Measurements from ENCODE around the gene ZSCAN32. TPM values are rescaled to one million over a fixed set of nuclear protein-coding genes. Genes with fewer than 3 reads are reported as not detected.

Gene ZSCAN32
- total RNA-seq, 1 donor from 2014 or later = 17.4 TPM

GRCh38 chr16:3431779-3432219 lies 31.0 kb upstream of the ZSCAN32 start:
- FAIRE-seq = no peak
- H3K4me3 ChIP-seq (ENCODE audit: low read depth, low read length) = no peak overlapping the region
- H3K27me3 ChIP-seq (ENCODE audit: control insufficient read depth, insufficient read depth, low read length) = no peaks in the 10 kb centered on the region
- no peak for DNase-seq (ENCODE audit: low read depth)
- peaks cover 3% of the 10 kb centered on the region for H3K36me3 ChIP-seq (ENCODE audit: control insufficient read depth, insufficient read depth, low read length)
- TF ChIP-seq CTCF (IDR thresholded peaks at IDR 0.05; ENCODE audit: insufficient read depth, low read length, severe bottlenecking) = no peak

- no peak for TF ChIP-seq CTCF (IDR thresholded peaks at IDR 0.05; ENCODE audit: insufficient read depth, low read length, severe bottlenecking)
- Histone ChIP-seq H3K27me3 (ENCODE audit: control insufficient read depth, insufficient read depth, low read length) (no peaks in the 10 kb centered on the region), H3K4me3 (ENCODE audit: low read depth, low read length) (no peak overlapping the region), H3K36me3 (ENCODE audit: control insufficient read depth, insufficient read depth, low read length) (no peaks in the 10 kb centered on the region)
- peak; percentile 2 for DNase-seq (ENCODE audit: low read depth)
- FAIRE-seq = no peak
Observed at GRCh38 chr16:3413730-3414379, 13.1 kb upstream of the ZSCAN32 start.

- H3K4me3 ChIP-seq (ENCODE audit: low read depth, low read length) = no peak overlapping the region
- H3K27me3 ChIP-seq (ENCODE audit: control insufficient read depth, insufficient read depth, low read length) = no peaks in the 10 kb centered on the region
- no peak for TF ChIP-seq CTCF (IDR thresholded peaks at IDR 0.05; ENCODE audit: insufficient read depth, low read length, severe bottlenecking)
- DNase-seq (ENCODE audit: low read depth) (no peak), FAIRE-seq (no peak)
- peaks cover 8% of the 10 kb centered on the region for H3K36me3 ChIP-seq (ENCODE audit: control insufficient read depth, insufficient read depth, low read length)
Observed at GRCh38 chr16:3408561-3409197, 7.9 kb upstream of the ZSCAN32 start.

- Histone ChIP-seq H3K36me3 (ENCODE audit: control insufficient read depth, insufficient read depth, low read length) (peaks cover 10% of the 10 kb centered on the region), H3K27me3 (ENCODE audit: control insufficient read depth, insufficient read depth, low read length) (no peaks in the 10 kb centered on the region), H3K4me3 (ENCODE audit: low read depth, low read length) (peak overlapping the region; percentile 73)
- no peak for FAIRE-seq
- no peak for DNase-seq (ENCODE audit: low read depth)
- TF ChIP-seq CTCF (IDR thresholded peaks at IDR 0.05; ENCODE audit: insufficient read depth, low read length, severe bottlenecking) = no peak
Observed at GRCh38 chr16:3401719-3402397, 1.1 kb upstream of the ZSCAN32 start.

- Histone ChIP-seq H3K36me3 (ENCODE audit: control insufficient read depth, insufficient read depth, low read length) (peaks cover 13% of the 10 kb centered on the region), H3K27me3 (ENCODE audit: control insufficient read depth, insufficient read depth, low read length) (no peaks in the 10 kb centered on the region), H3K4me3 (ENCODE audit: low read depth, low read length) (peak overlapping the region; percentile 73)
- no peak for TF ChIP-seq CTCF (IDR thresholded peaks at IDR 0.05; ENCODE audit: insufficient read depth, low read length, severe bottlenecking)
- FAIRE-seq (no peak), DNase-seq (ENCODE audit: low read depth) (peak; percentile 2)
Observed at GRCh38 chr16:3400446-3400778, 392 bp downstream of the ZSCAN32 start.

All from bronchial epithelial cell (primary cell).